GM23338 (cell line): ENCODE measurements around the gene ADRA2A. TPM values are rescaled to one million over a fixed set of nuclear protein-coding genes. Genes with fewer than 3 reads are reported as not detected.

Experiments used
- ATAC-seq: fragments of 200-7000 bp; cut with Tn5 transposase; 3 replicates; pipeline ENCODE4 v1.9.1; 2020
- DNase-seq: peaks from one replicate; pipeline ENCODE4 v3.0.0-alpha.2; 2015; ENCODE audit warnings: low spot score
- H2AFZ ChIP-seq: fragments of 200-600 bp; sonication (generic); 2 replicates; pipeline ENCODE4 v1.8.0; 2016; ENCODE audit warnings: antibody characterized with exemption, mild to moderate bottlenecking, moderate library complexity
- H3F3A ChIP-seq: fragments of 200-600 bp; sonication (generic); replicated peaks from 2 replicates; pipeline ENCODE4 v1.8.0; 2017; ENCODE audit warnings: antibody characterized with exemption, mixed run types, low read depth
- H3K27ac ChIP-seq: fragments of 200-600 bp; sonication (generic); 2 replicates; pipeline ENCODE4 v1.6.1; 2016; ENCODE audit warnings: low read depth
- H3K27me3 ChIP-seq: fragments of 200-600 bp; sonication (generic); 2 replicates; pipeline ENCODE4 v1.8.0; 2016; ENCODE audit warnings: mild to moderate bottlenecking, mixed run types, moderate library complexity; ENCODE audit not compliant: insufficient read depth
- H3K36me3 ChIP-seq: fragments of 200-600 bp; sonication (generic); 2 replicates; pipeline ENCODE4 v1.8.0; 2016; ENCODE audit warnings: mild to moderate bottlenecking; ENCODE audit not compliant: insufficient read depth
- H3K4me1 ChIP-seq: fragments of 200-600 bp; sonication (generic); 2 replicates; pipeline ENCODE4 v1.8.0; 2016; ENCODE audit warnings: mild to moderate bottlenecking, moderate library complexity; ENCODE audit not compliant: insufficient read depth
- H3K4me2 ChIP-seq: fragments of 200-600 bp; sonication (generic); 2 replicates; pipeline ENCODE4 v1.7.1; 2017; ENCODE audit warnings: mixed run types
- H3K4me3 ChIP-seq: fragments of 200-600 bp; sonication (generic); 2 replicates; pipeline ENCODE4 v1.6.1; 2016; ENCODE audit warnings: mixed run types
- H3K79me2 ChIP-seq: fragments of 200-600 bp; sonication (generic); replicated peaks from 2 replicates; pipeline ENCODE4 v1.8.0; 2017; ENCODE audit warnings: mild to moderate bottlenecking; ENCODE audit not compliant: insufficient read depth
- H3K9me2 ChIP-seq: fragments of 200-600 bp; sonication (generic); 2 replicates; pipeline ENCODE4 v1.8.0; 2017; ENCODE audit not compliant: insufficient read depth
- H4K20me1 ChIP-seq: fragments of 200-600 bp; sonication (generic); replicated peaks from 2 replicates; pipeline ENCODE4 v1.8.0; 2017; ENCODE audit warnings: mild to moderate bottlenecking; ENCODE audit not compliant: insufficient read depth
- H3K27ac Mint-ChIP-seq: 2 replicates; pipeline ENCODE4 v1.8.0; 2020; ENCODE audit warnings: inconsistent platforms, mild to moderate bottlenecking, moderate library complexity, mixed read lengths
- H3K27me3 Mint-ChIP-seq: 3 replicates; pipeline ENCODE4 v1.8.0; 2022; ENCODE audit warnings: low read depth, mild to moderate bottlenecking, moderate library complexity, mixed read lengths, inconsistent platforms; ENCODE audit not compliant: insufficient read depth, poor library complexity
- H3K36me3 Mint-ChIP-seq: 3 replicates; pipeline ENCODE4 v1.8.0; 2021; ENCODE audit warnings: low read depth, mild to moderate bottlenecking, inconsistent platforms, moderate library complexity, mixed read lengths
- H3K4me1 Mint-ChIP-seq: 3 replicates; pipeline ENCODE4 v1.8.0; 2020; ENCODE audit warnings: mild to moderate bottlenecking, inconsistent platforms, mixed read lengths
- H3K4me3 Mint-ChIP-seq: 3 replicates; pipeline ENCODE4 v1.8.0; 2021; ENCODE audit warnings: moderate library complexity, mild to moderate bottlenecking, inconsistent platforms, mixed read lengths
- H3K9me3 Mint-ChIP-seq: 3 replicates; pipeline ENCODE4 v1.8.0; 2020; ENCODE audit warnings: moderate library complexity, mild to moderate bottlenecking, inconsistent platforms, mixed read lengths
- CREB1 ChIP-seq: fragments of 250-450 bp; sonication (Bioruptor Pico); IDR thresholded peaks from 2 replicates; pipeline ENCODE4 v1.5.0; 2020; ENCODE audit warnings: low read depth, mild to moderate bottlenecking, moderate library complexity
- CTCF ChIP-seq, 2 experiments: fragments of 200-600 bp in 1 of 2; sonication (generic) in 1 of 2; conservative IDR thresholded peaks; 2 replicates each; pipeline versions ENCODE4 v1.5.1 to v1.6.1; 2016 to 2017; ENCODE audit warnings: antibody characterized with exemption in 2 of 2, low read depth in 2 of 2, mild to moderate bottlenecking in 2 of 2, moderate library complexity in 1 of 2
- JUNB ChIP-seq: IDR thresholded peaks from one replicate; pipeline ENCODE4 v1.6.1; 2016; ENCODE audit warnings: antibody characterized with exemption; ENCODE audit not compliant: unreplicated experiment
- POLR2AphosphoS5 ChIP-seq: IDR thresholded peaks from 2 replicates; pipeline ENCODE4 v1.6.1; 2016; ENCODE audit warnings: antibody characterized with exemption, low read depth
- REST ChIP-seq: IDR thresholded peaks from one replicate; pipeline ENCODE4 v1.6.1; 2018; ENCODE audit warnings: antibody characterized with exemption; ENCODE audit not compliant: unreplicated experiment
- STAT1 ChIP-seq: IDR thresholded peaks from one replicate; pipeline ENCODE4 v1.6.1; 2016; ENCODE audit warnings: antibody characterized with exemption; ENCODE audit not compliant: unreplicated experiment
- ZNF331 ChIP-seq: fragments of 250-450 bp; sonication (Bioruptor Pico); IDR thresholded peaks from 2 replicates; pipeline ENCODE4 v1.5.0; 2020; ENCODE audit warnings: low read depth, mild to moderate bottlenecking, moderate library complexity
- polyA plus RNA-seq: library from polyadenylated mRNA; unstranded; fragments of >200 nt; fragmentation: Nextera tagmentation; extraction: Ambion mirVana; gene quantifications from 2 replicates; pipeline ENCODE4 v1.2.1, GENCODE V29; 2016
- total RNA-seq: library from RNA; depleted of rRNA; stranded (reverse); fragments of >200 nt; shearing (Covaris generic); gene quantifications from 2 replicates; pipeline ENCODE4 v1.2.3, GENCODE V29; 2014

ADRA2A gene
- total and polyA plus RNA-seq, 2 experiments from 2014 or later, result 0.60 to 2.5 TPM

GRCh38 chr10:111082102-111082975 lies 5.5 kb downstream of the ADRA2A start:
- Histone ChIP-seq H2AFZ (no peak overlapping the region), H4K20me1 (no peaks in the 10 kb centered on the region), H3K27me3 (peaks cover 37% of the 10 kb centered on the region), H3K4me2 (no peak overlapping the region), H3K9me2 (no peaks in the 10 kb centered on the region), H3K27ac (no peak overlapping the region), H3K4me1 (no peaks in the 10 kb centered on the region; the same call in 1 of the 2 replicates), H3K36me3 (no peaks in the 10 kb centered on the region), H3K79me2 (no peaks in the 10 kb centered on the region), H3F3A (no peaks in the 10 kb centered on the region), H3K4me3 (no peak overlapping the region)
- no peak for DNase-seq
- no peak overlapping the region for H3K27ac Mint-ChIP-seq
- peaks cover 10% of the 10 kb centered on the region; the same call in 1 of the 3 replicates for H3K9me3 Mint-ChIP-seq
- no peak; the same call in 2 of the 3 replicates for ATAC-seq
- peaks cover 3% of the 10 kb centered on the region; the same call in 1 of the 3 replicates for H3K36me3 Mint-ChIP-seq
- H3K4me3 Mint-ChIP-seq, result no peak overlapping the region
- peaks cover 14% of the 10 kb centered on the region for H3K4me1 Mint-ChIP-seq
- peaks cover 34% of the 10 kb centered on the region for H3K27me3 Mint-ChIP-seq
- TF ChIP-seq STAT1, result no peak
- no peak for TF ChIP-seq CTCF (conservative IDR thresholded peaks at IDR 0.05; ENCODE audit: low read depth in 2 of 2)
- TF ChIP-seq POLR2AphosphoS5, result no peak
- TF ChIP-seq REST, result no peak
- no peak for TF ChIP-seq CREB1 (CRISPR knock-in tag)
- no peak for TF ChIP-seq JUNB
- TF ChIP-seq ZNF331 (CRISPR knock-in tag), result no peak
